ENCODE measurements around the gene SPTBN1.

The SPTBN1 gene

GRCh38 chr2:54434711-54435110, 21.4 kb upstream of the SPTBN1 start:
- no peak for DNase-seq (ENCODE audit: low spot score)

GRCh38 chr2:54435325-54436226, 20.6 kb upstream of the SPTBN1 start:
- DNase-seq (ENCODE audit: low spot score): no peak

- DNase-seq (ENCODE audit: low spot score): no peak
These were observed 18.5 kb upstream of the SPTBN1 start for GRCh38 chr2:54437588-54437987.

- DNase-seq (ENCODE audit: low spot score): no peak
These were observed 17.9 kb upstream of the SPTBN1 start for GRCh38 chr2:54438271-54438670.

- no peak for DNase-seq (ENCODE audit: low spot score)
These were observed 16.5 kb upstream of the SPTBN1 start for GRCh38 chr2:54439582-54439981.

GRCh38 chr2:54440050-54440449, 16.1 kb upstream of the SPTBN1 start:
- no peak for DNase-seq (ENCODE audit: low spot score)

- no peak for DNase-seq (ENCODE audit: low spot score)
These were observed 11.6 kb upstream of the SPTBN1 start for GRCh38 chr2:54444503-54444902.

GRCh38 chr2:54446122-54446521, 10.0 kb upstream of the SPTBN1 start:
- DNase-seq (ENCODE audit: low spot score): no peak

GRCh38 chr2:54446625-54447024, 9.5 kb upstream of the SPTBN1 start:
- DNase-seq (ENCODE audit: low spot score): no peak

- DNase-seq (ENCODE audit: low spot score): peak; percentile 31
These were observed 1.5 kb upstream of the SPTBN1 start for GRCh38 chr2:54454548-54455130.

- DNase-seq (ENCODE audit: low spot score): peak; percentile 41
These were observed 980 bp upstream of the SPTBN1 start for GRCh38 chr2:54455131-54455562.

- DNase-seq (ENCODE audit: low spot score): no peak
These were observed 160 bp downstream of the SPTBN1 start for GRCh38 chr2:54456362-54456611.

GRCh38 chr2:54456612-54457322, 640 bp downstream of the SPTBN1 start:
- peak; percentile 36 for DNase-seq (ENCODE audit: low spot score)

GRCh38 chr2:54457323-54458023, 1.3 kb downstream of the SPTBN1 start:
- peak; percentile 60 for DNase-seq (ENCODE audit: low spot score)

GRCh38 chr2:54459037-54459441, 2.9 kb downstream of the SPTBN1 start:
- DNase-seq (ENCODE audit: low spot score): peak; percentile 45

GRCh38 chr2:54461261-54461660, 5.1 kb downstream of the SPTBN1 start:
- no peak for DNase-seq (ENCODE audit: low spot score)

GRCh38 chr2:54464341-54464740, 8.2 kb downstream of the SPTBN1 start:
- DNase-seq (ENCODE audit: low spot score): no peak

GRCh38 chr2:54465143-54465542, 9.0 kb downstream of the SPTBN1 start:
- no peak for DNase-seq (ENCODE audit: low spot score)

- DNase-seq (ENCODE audit: low spot score): no peak
These were observed 10.7 kb downstream of the SPTBN1 start for GRCh38 chr2:54466870-54467269.

- no peak for DNase-seq (ENCODE audit: low spot score)
These were observed 12.5 kb downstream of the SPTBN1 start for GRCh38 chr2:54468673-54469072.

- DNase-seq (ENCODE audit: low spot score): no peak
These were observed 13.4 kb downstream of the SPTBN1 start for GRCh38 chr2:54469484-54470053.

GRCh38 chr2:54470266-54470938, 14.3 kb downstream of the SPTBN1 start:
- no peak for DNase-seq (ENCODE audit: low spot score)

Measured in cerebellar cortex (tissue), 1 donor.